ENCODE measurements around the gene PLS1. TPM values are rescaled to one million over a fixed set of nuclear protein-coding genes. Genes with fewer than 3 reads are reported as not detected.

PLS1 gene
- total RNA-seq, 1 experiment from 2014 or later, result 20.1 TPM

DNA sequence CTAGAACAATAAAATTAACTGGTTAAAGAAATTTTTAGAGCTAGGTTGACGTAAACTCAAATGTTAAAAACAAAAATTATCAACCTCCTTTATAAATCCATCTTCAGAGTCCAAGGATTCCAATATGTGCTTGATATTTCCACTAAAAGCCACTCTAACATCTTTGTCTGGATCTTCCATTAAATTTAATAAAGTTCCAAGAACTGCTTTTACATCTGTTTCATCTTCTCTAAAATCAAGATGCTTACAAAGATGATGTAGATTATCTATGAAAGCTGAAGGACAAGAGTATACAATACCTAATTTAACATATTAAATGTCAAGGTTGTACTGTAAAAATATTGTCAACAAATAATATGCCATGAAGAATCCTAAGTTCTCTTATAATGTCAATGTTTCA, 42.5 kb upstream of the PLS1 start:
- H3K4me3 ChIP-seq (ENCODE audit: low read length), result no peak overlapping the region
- TF ChIP-seq EZH2 (IDR thresholded peaks at IDR 0.05; ENCODE audit: low read length, unreplicated experiment), result no peak
- TF ChIP-seq, protein P1, sequence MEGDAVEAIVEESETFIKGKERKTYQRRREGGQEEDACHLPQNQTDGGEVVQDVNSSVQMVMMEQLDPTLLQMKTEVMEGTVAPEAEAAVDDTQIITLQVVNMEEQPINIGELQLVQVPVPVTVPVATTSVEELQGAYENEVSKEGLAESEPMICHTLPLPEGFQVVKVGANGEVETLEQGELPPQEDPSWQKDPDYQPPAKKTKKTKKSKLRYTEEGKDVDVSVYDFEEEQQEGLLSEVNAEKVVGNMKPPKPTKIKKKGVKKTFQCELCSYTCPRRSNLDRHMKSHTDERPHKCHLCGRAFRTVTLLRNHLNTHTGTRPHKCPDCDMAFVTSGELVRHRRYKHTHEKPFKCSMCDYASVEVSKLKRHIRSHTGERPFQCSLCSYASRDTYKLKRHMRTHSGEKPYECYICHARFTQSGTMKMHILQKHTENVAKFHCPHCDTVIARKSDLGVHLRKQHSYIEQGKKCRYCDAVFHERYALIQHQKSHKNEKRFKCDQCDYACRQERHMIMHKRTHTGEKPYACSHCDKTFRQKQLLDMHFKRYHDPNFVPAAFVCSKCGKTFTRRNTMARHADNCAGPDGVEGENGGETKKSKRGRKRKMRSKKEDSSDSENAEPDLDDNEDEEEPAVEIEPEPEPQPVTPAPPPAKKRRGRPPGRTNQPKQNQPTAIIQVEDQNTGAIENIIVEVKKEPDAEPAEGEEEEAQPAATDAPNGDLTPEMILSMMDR (conservative IDR thresholded peaks at IDR 0.05; ENCODE audit: low read depth, low read length), result no peak
- no peak for TF ChIP-seq EZH2phosphoT487 (IDR thresholded peaks at IDR 0.05; ENCODE audit: borderline replicate concordance, low read length)
- H2AFZ ChIP-seq (ENCODE audit: low read length), result no peak overlapping the region
- no peaks in the 10 kb centered on the region for H3K9me3 ChIP-seq (ENCODE audit: low read length)
- ChIA-PET POLR2A (ENCODE audit: unreplicated experiment) (no interaction called here), CTCF (no interaction called here)
- DNase-seq (no peak), ATAC-seq (no peak)
- no peak overlapping the region for H3K9ac ChIP-seq (ENCODE audit: low read length)
- H3K27ac ChIP-seq (ENCODE audit: low read length), result no peak overlapping the region
- H3K36me3 ChIP-seq (ENCODE audit: low read depth, low read length), result peaks cover 11% of the 10 kb centered on the region
- H3F3A ChIP-seq (ENCODE audit: low read length, unreplicated experiment), result no peaks in the 10 kb centered on the region
- no peaks in the 10 kb centered on the region for H3K4me1 ChIP-seq (ENCODE audit: insufficient read depth, low read length)
- BruUV-seq (replicated peaks), result no TSS peak
- intact Hi-C loops (cut with micrococcal nuclease), result loop anchor here (5.0 kb wide), 1 partner anchor 41 kb away; no protein-coding TSS in a partner anchor
- no peak overlapping the region for H3K4me2 ChIP-seq (ENCODE audit: low read length)
- no peaks in the 10 kb centered on the region for H3K9me2 ChIP-seq (replicated peaks; ENCODE audit: low read length)
- no peaks in the 10 kb centered on the region for H3K27me3 ChIP-seq (ENCODE audit: low read length)
- no peaks in the 10 kb centered on the region for H4K20me1 ChIP-seq (ENCODE audit: low read length)
- H3K79me2 ChIP-seq (ENCODE audit: low read length), result no peaks in the 10 kb centered on the region

DNA sequence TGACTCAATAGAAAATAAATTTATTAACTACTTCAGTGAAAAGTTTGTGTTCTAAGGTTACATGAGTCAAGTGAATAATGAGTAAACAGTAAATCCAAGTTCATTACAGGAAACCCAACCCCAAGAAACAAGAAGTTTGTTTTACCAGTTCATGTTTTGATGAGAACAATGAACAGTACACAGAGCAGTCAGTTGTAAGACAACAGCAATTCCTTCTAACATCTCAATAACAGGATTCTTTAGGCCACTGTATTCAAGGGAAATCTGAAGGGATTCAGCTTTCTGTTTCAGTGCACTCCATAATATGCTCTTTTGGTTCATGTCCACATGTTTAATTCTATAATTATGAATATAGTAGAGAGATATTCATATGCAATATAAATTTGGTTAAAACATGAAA, 36.1 kb upstream of the PLS1 start:
- H3K4me1 ChIP-seq (ENCODE audit: insufficient read depth, low read length), result no peaks in the 10 kb centered on the region
- CTCF ChIA-PET, result no interaction called here
- H3K4me2 ChIP-seq (ENCODE audit: low read length), result no peak overlapping the region
- H3K27ac ChIP-seq (ENCODE audit: low read length), result no peak overlapping the region
- no peaks in the 10 kb centered on the region for H3F3A ChIP-seq (ENCODE audit: low read length, unreplicated experiment)
- ATAC-seq (peak; percentile 89), DNase-seq (no peak)
- POLR2A ChIA-PET (ENCODE audit: unreplicated experiment), result no interaction called here
- intact Hi-C loops (cut with micrococcal nuclease), result no loop called here
- no peaks in the 10 kb centered on the region for H3K79me2 ChIP-seq (ENCODE audit: low read length)
- H2AFZ ChIP-seq (ENCODE audit: low read length), result no peak overlapping the region
- H3K9ac ChIP-seq (ENCODE audit: low read length), result no peak overlapping the region
- no peaks in the 10 kb centered on the region for H4K20me1 ChIP-seq (ENCODE audit: low read length)
- peaks cover 3% of the 10 kb centered on the region; the same call in 1 of the 2 replicates for H3K36me3 ChIP-seq (ENCODE audit: low read depth, low read length)
- H3K4me3 ChIP-seq (ENCODE audit: low read length), result no peak overlapping the region
- no peaks in the 10 kb centered on the region for H3K27me3 ChIP-seq (ENCODE audit: low read length)
- TF ChIP-seq EZH2phosphoT487 (IDR thresholded peaks at IDR 0.05; ENCODE audit: borderline replicate concordance, low read length) (no peak), EZH2 (IDR thresholded peaks at IDR 0.05; ENCODE audit: low read length, unreplicated experiment) (no peak)
- TF ChIP-seq, protein P1 (conservative IDR thresholded peaks at IDR 0.05; ENCODE audit: low read depth, low read length), result no peak
- no peaks in the 10 kb centered on the region for H3K9me3 ChIP-seq (ENCODE audit: low read length)
- H3K9me2 ChIP-seq (replicated peaks; ENCODE audit: low read length), result no peaks in the 10 kb centered on the region
- no TSS peak for BruUV-seq (replicated peaks)

DNA sequence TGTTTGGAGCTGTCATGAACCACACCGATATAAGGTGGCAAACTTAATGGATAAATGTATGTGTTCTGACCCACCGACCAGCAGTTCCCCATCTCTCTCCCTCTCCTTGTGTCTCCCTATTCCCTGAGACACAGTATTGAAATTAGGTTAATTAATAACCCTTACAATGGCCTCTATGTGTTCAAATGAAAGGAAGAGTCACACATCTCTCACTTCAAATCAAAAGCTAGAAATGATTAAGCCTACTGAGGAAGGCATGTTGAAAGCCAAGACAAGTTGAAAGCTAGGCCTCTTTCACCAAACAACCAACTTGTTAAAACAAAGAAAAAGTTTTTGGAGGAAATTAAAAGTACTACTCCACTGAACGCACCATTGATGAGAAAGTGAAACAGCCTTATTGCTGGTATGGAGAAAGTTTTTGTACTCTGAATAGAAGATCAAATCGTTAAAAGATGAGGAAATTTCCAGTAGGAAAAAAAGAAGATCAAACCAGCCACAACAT, 32.6 kb upstream of the PLS1 start:
- Histone ChIP-seq H3K79me2 (ENCODE audit: low read length) (no peaks in the 10 kb centered on the region), H2AFZ (ENCODE audit: low read length) (no peak overlapping the region), H3K27ac (ENCODE audit: low read length) (no peak overlapping the region), H3K4me3 (ENCODE audit: low read length) (no peak overlapping the region), H3K9ac (ENCODE audit: low read length) (no peak overlapping the region), H4K20me1 (ENCODE audit: low read length) (no peaks in the 10 kb centered on the region), H3F3A (ENCODE audit: low read length, unreplicated experiment) (no peaks in the 10 kb centered on the region), H3K36me3 (ENCODE audit: low read depth, low read length) (no peaks in the 10 kb centered on the region; the same call in 1 of the 2 replicates), H3K4me1 (ENCODE audit: insufficient read depth, low read length) (no peaks in the 10 kb centered on the region), H3K9me3 (ENCODE audit: low read length) (no peaks in the 10 kb centered on the region), H3K27me3 (ENCODE audit: low read length) (no peaks in the 10 kb centered on the region), H3K4me2 (ENCODE audit: low read length) (no peak overlapping the region), H3K9me2 (replicated peaks; ENCODE audit: low read length) (no peaks in the 10 kb centered on the region)
- BruUV-seq (replicated peaks), result no TSS peak
- DNase-seq, result no peak
- no peak for TF ChIP-seq EZH2 (IDR thresholded peaks at IDR 0.05; ENCODE audit: low read length, unreplicated experiment)
- TF ChIP-seq, protein P1 (conservative IDR thresholded peaks at IDR 0.05; ENCODE audit: low read depth, low read length), result no peak
- TF ChIP-seq EZH2phosphoT487 (IDR thresholded peaks at IDR 0.05; ENCODE audit: borderline replicate concordance, low read length), result no peak
- no peak for ATAC-seq
- CTCF ChIA-PET, result no interaction called here
- POLR2A ChIA-PET (ENCODE audit: unreplicated experiment), result no interaction called here
- intact Hi-C loops (cut with micrococcal nuclease), result no loop called here
